Hepatocyte (in vitro differentiated cells): Measurements from ENCODE around the gene AJUBA.

ENCODE experiments used
- CTCF ChIP-seq: fragments of 200-600 bp; sonication (generic); IDR thresholded peaks from 2 replicates; pipeline ENCODE4 v1.5.1; 2016; ENCODE audit warnings: antibody characterized with exemption, mild to moderate bottlenecking; ENCODE audit not compliant: poor library complexity
- EZH2 ChIP-seq: fragments of 200-600 bp; sonication (generic); IDR thresholded peaks from 2 replicates; pipeline ENCODE4 v1.6.1; 2016; ENCODE audit warnings: antibody characterized with exemption, mild to moderate bottlenecking, borderline replicate concordance
- EZH2phosphoT487 ChIP-seq: fragments of 200-600 bp; sonication (generic); IDR thresholded peaks from one replicate; pipeline ENCODE4 v1.6.1; 2018; ENCODE audit warnings: antibody characterized with exemption, mild to moderate bottlenecking, low read depth, moderate library complexity; ENCODE audit not compliant: unreplicated experiment, severe bottlenecking

- TF ChIP-seq EZH2phosphoT487, result no peak
- no peak for TF ChIP-seq CTCF
- TF ChIP-seq EZH2, result no peak
Observed at GRCh38 chr14:23015618-23016017, 33.3 kb upstream of the AJUBA start.
